Cortex of kidney (tissue), 1 donor: Measurements from ENCODE around the gene SUPT3H.

Experiments used
- DNase-seq: peaks from one replicate; lab custom pipeline; 2025; lab: John Stamatoyannopoulos, UW

SUPT3H gene

DNA sequence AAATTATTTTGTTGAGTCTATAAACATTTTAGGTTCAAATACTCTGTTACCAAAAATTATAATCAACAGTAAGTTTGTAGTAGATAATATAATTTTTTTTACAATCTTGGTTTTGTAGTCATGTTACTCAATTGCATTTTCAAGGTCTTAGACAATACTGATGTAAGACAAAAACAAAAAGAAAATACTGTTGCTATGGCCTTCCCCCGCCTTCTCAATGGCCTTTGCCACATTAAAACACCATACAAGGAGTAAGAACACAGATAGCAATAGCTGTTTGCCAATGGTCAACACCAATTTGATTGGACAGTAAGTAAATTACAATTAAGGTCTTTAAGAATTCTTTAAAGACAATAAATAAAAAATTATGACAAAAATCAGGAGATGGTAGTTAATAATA lies 540.0 kb downstream of the SUPT3H start:
- no peak for DNase-seq

DNA sequence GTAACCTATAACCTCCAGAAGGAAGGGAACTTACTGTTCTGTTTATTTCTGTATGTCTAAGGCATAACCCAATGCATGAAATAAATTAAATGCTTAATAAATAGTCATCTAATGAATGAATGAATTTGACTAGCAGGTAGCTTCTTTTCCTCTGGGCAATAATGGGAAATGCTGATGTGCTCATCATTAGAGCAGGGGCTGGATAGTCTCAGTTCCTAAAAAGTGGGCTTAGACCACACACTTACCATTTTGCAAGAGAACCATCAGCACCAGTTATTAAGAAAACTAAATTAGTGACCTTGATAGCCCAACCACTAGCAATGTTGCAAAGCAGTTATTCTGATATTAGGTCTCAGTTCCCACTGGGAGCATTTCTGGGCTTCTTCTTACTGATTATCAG lies 540.5 kb downstream of the SUPT3H start:
- no peak for DNase-seq

DNA sequence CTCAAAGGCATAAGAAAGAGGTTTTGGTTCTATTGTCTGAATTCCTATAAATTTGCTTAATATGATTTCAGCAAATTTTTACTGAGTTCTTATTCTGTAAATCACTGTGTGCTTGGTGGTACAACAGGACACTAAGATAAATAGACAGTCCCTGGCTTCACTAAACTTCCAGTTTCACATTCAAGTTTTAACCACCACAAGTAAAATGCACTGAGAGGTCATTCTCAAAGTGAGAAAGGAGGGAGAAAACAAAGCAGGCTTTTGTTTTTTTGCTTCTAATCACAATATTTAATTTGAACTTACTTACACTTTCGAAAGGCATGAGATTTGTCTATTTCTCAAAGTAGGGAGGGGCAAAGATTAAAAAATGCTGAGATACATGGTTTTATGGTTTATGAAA lies 544.5 kb downstream of the SUPT3H start:
- no peak for DNase-seq

DNA sequence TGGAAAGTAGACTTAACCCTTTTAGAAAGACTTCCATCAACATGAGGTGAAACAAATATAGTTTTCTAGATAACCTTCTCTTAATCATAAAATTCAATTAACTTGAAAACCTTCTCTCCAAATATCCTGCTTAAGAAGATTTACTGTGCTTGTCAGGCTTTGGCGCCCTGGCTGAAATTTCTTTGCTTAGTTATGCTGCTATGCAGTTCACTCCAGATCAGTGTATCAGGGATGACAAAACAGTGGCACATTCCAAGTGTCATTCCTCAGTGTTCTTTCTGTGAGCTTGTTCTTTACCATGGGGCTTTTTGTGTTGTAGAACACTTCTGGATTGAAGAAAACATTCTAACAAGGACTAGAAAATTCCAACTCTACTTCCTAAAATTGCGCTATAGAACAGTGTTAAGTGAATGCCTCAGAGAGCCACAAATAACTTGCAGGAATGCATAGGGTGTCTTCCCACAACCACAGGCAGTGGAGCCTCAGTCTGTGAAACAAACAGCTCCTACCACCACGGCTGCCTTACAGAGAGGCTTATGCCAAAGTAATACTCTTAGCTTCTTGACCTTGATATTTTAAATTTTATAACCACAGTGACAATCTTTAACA lies 546.6 kb downstream of the SUPT3H start:
- DNase-seq, result no peak

DNA sequence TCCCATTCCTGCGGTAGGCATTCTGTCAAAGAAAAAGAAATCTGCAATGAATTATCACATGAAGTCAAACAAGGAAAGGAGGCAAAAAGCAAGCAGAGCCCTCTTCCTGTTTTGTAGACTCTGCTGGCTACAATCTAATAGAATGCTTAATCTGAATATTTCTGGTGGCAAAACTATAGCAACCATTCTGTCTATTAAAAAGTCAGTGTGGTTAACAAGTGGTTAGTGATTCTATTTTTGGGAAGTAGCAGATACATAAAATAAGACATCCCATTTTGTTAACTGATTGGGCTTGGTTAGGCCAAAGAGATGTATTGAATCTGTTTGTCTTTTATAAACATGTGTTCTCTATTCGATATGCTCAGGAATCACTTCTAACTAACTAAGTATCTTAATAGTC lies 547.9 kb downstream of the SUPT3H start:
- no peak for DNase-seq

DNA sequence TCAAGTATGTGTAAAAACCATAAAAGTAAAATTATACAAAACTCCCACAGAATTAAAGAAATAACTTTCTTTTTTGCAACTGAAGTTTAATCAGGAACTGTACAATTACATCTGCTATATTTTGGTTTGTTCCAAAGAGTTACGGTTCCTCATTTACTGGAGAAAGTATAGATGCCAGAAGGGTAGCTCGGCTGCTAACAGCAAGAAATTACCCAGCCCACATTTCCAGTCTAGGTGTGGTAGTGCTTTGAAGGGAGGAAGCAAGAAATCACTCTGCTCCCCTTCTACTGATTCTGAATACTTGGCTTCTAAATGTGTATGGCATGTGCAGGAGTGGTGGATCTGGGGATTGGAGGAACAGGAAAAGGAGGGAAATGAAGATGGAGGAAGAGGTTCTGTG lies 549.0 kb downstream of the SUPT3H start:
- no peak for DNase-seq

DNA sequence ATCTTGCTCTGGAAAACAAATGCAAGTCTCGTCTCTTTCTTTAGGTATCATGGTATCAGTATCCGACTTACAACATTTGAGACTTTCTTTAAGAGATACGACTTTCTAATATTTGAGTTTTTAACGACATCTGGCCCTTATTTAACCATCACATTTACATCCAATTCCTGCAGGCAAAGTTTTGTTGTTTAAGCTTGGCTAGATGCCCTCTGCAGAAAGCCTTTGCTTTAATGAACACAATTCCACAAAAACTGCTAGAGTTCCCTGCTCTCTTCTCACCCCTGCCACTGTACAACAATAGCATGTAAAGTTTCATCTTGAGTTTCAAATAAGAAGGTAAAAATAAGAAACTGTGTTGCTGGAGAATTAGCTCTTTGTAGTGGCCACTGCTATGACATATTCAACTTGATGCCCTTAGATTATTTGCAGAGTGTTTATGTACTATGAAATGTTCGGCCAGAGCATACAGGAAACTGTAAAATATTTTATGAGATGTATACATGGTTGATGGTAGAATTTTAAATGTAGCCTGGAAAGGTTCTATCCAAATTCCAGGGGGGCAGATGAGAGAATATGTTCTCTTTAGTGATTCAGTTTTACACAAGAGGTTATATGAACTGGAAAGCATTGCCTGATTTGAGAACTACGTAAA lies 551.6 kb downstream of the SUPT3H start:
- DNase-seq, result no peak

DNA sequence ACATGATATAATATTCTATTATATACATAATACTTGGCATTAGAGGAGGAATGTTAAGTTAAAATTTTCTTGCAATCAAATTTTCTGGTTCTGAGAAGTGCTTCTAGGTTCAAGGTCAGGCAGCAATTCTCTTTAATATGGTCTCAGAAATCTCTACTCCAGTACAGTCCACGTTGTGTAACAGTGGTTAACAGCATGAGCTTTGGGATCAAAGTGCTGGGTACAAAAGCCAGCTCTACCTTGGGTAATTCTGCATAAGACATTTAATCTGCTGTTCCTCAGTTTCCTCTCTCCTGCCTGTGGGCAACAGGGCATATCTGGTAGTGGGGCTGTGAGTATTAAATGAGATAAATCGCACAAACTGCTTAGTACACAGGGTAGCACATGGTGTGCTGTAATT lies 552.5 kb downstream of the SUPT3H start:
- DNase-seq, result no peak

DNA sequence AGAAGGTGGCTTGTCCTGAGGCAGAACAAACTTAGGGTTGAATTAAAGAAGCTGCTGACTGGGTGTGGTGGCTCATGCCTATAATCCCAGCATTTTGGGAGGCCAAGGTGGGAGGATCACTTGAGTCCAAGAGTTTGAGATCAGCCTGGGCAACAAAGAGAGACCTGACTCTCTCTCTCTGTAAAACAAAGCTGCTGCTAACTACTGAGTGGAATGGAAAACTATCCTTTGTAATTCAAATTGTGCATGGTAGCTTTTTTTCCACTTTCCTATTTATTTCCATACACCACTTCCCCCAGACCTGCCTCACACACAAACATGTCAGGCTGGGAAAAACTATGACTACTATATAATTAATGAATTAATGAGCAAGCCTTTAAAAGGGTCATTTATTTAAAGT lies 553.2 kb downstream of the SUPT3H start:
- DNase-seq, result no peak

DNA sequence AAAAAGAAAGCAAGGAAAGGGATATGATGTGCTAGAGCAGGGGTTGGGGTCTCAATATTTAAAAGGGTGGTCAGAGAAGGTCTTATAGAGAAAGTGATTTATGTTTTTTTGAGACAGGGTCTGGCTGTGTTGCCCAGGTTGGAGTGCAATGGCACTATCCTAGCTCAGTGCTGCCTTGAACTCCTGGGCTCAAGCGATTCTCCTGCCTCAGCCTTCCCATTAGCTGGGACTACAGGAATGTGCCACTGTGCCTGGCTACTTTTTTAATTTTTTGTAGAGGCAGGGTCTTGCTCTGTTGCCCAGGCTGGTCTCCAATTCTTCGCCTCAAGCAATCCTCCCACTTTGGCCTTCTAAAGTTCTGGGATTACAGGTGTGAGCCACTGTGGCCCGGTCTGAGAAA lies 557.0 kb downstream of the SUPT3H start:
- DNase-seq, result no peak

DNA sequence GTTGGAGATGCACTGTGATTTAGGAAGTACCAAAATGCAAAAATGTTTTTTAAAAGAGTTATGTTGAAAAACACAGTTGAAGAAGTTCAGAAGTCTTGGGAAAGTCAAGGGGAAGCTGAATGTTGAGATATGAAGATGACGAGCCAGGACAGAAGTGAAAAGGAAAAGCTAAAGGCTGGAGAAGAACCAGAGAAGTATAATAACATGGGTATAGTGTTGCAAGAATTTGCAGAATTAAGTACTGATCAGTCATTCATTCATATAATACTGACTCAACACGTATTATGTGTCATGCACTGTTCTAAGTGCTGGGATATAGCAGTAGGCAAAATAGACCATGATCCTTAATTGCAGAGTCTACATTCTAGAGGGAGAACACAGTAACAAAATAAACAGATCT lies 557.4 kb downstream of the SUPT3H start:
- no peak for DNase-seq

DNA sequence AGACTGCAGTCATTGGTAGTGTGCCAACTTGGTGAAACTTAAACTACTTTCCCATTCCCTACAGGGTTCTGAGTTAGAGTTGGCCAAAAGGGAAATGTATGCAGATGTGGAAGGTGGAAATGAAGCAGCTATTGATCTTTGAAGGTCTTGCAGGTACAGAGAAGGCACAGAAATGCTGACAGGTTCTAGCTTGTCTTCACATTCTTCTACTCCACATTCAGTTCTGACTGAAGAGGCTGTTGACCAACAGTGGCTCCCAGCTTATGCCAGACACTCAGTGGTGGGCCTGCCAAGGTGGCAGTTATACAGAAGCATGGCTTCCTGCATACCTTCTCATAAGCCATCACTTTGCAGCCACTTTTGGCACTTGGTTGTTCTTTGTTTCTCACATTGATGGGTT lies 566.3 kb downstream of the SUPT3H start:
- no peak for DNase-seq

DNA sequence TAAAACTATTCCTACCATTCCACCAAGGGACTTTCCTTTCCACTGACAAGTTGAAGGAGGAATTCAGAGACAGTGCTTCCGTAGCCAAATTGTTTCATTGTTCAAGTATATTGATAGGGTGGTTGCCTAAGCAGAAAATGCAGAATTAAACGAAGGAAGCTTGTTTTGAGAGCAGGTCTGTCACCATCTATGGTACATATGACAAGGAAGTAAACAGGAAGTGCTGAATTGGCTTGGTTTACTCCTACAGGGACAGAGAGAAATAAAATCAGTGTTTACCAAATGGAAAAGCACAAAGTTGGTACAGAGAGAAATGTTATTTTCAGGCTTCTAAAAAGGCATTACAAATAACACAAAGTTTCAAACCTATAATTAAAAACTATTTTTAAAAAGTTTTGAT lies 568.5 kb downstream of the SUPT3H start:
- no peak for DNase-seq

DNA sequence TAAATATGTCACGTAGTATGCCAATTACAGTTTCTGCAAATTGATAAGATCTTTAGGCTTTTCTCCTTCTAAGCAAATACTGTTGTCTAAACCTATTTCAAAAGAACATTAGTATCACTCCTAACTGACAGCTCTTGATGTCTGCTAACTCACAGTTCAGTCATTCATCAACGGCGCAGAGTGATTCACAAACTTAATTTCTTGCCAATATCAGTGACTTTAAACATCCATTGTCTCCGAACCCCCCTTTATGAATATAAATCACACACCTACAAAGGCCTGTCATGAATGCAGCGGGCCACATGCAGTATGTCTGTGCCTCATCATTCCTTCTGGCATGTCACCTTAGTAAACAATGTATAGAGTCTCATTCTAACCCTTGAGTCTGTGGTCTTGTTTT lies 569.6 kb downstream of the SUPT3H start:
- no peak for DNase-seq

DNA sequence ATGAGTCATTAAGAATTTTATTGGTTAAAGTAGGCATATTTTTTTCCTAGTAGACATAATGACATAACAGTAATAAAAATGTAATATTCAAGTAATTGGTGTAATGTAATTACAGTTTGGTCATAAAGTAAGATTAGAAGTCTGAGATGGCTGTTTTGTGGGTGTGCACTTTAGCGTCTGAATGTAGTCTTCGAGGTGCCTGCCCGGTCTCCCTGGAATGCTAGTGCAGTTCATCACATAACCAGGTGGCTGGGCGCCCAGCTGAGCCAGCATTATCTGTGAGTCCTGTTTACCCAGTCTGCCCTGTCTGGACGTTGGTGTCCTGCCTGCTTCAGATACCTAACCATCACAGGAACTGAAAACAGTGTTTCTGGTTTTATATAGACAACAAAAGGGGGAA lies 571.1 kb downstream of the SUPT3H start:
- DNase-seq, result no peak

DNA sequence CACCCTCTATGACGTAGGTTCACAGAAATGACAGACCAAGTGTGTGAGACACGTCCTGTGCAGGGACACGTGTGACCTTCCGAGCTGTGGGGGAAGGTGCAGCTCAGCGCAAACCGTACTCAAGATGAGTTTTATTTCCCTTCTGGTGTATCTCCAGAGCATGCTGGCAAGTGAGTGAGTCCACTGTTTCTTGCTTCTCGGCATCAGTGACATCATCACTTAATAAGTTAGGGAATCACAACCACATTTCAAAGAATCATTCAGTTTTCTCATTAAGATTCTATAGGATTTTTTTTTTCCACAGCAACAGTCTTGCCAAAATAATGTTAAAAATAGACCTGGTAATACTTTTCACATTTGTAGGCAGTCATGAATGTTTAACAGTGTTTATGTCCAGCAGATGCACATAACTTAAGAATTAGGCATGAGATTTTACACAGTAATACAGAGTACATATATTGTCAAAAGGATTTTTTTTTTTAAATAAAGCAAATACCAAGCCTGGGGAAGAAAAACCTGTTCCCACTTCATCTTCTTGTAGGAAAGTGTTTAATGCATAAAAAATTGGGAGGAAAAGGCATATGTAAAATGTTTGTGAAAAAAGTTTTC lies 572.4 kb downstream of the SUPT3H start:
- no peak for DNase-seq

DNA sequence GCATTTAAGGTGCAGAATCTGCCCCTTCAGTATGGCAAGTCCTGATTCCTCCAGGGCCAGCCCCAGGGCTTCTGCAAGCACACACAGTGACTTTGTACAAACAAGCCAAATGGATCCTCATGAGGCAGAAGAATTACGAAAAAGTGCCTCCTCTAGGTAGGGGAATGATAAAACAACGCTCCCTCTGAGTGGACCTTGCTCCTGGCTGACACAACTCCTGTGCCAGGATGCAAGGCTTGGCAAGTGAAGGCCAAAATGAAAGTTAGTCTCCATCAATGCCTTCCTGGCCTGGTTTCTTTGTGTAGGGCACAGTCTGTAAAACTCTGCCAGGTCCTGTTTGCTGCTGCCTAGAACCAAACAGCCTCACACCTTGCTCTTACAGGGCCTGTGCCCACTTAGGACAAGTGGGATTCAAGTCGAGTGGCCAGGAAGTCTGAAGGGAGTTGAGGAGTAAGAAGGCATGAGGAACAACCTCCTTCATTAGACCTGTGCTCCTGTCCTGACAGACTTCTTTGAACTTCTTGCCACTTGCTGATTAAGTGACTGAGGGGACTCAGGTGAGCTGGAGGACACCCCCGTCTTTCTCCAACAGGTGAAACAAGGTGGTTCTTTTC lies 573.1 kb downstream of the SUPT3H start:
- no peak for DNase-seq

DNA sequence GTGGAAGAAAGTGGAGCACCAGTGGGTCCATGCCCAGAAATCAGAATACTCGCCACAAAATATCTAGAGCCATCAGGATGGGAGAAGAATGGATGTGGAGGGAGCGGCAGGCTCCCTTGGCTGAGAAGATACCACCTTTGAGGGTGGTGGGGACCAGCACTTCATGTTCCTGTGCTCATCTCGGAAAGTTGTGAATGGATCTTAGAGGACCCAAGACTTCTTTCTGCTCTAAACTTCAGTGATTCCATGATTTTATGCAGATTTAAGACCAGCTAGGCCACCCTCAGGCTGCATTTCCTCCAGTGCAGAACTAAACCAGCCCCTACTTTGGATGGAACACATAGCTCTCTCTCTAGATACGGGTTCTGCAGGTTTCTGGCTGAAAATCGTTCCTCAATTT lies 573.7 kb downstream of the SUPT3H start:
- no peak for DNase-seq

DNA sequence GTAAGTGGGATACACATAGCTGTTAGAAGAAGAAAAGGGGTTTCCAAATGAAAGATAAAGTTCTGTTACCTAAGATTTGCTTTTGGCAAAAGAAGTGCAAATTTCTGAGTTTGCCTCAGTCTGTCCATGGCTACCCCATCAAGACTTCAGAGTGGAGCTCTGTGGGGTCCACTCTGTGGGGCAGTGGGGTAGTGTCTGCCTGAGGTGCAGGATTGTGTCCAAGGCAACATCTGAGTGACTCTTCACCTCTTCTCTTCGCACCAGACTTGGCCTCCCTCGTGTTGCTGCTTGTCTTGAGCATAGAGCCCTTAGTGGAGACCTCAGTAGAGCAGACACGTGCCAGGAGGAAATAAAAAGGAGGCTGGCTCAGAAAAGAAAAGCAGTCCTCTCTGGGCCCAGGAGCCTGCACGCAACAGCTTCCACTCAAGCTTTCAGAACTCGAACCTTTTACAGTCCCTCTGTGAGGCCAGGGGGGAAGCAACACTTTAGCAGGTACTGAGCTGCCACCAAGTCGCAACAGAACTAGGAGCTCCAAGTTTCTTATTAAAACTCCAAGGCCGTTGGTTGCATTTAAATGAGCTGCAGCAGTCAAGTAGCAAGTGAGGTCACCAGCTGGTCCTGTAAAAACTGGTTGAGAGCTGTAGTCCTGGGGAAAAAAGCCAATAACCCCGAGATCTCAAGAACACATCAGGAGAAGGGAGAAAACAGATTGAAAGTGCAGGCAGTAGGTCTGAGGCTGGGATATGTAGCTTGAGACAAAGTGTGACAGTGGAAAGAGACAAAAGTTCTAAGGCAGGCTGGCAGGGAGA lies 576.7 kb downstream of the SUPT3H start:
- no peak for DNase-seq

DNA sequence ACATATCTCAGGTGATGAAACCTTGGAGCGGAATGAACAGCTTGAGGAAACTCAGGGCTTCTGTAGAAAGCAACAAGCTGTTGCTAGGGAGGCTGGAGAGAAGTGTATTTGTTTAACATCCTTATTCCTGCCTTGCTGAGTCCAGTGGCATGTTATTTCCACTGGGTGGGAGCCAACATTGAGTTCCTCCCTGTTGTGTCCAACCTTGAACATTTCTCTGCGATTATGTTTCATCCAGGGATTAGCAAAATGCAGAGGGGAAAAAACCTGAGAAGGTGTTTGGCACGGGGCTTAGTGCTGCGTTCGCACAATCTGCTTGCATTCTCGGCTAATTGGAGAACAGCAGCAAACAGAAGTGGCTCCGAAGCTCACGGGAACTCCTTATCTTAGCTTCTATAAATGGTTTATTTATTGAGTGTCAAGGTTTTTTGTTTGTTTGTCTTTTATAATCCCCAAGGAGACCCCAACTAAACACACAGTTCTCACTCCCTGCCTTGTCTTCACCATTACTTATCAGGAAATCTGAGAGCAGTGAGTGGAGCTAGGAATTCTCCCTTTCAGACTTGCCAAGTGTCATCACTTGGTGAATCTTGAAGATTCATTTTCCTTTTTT lies 577.5 kb downstream of the SUPT3H start:
- DNase-seq, result no peak

DNA sequence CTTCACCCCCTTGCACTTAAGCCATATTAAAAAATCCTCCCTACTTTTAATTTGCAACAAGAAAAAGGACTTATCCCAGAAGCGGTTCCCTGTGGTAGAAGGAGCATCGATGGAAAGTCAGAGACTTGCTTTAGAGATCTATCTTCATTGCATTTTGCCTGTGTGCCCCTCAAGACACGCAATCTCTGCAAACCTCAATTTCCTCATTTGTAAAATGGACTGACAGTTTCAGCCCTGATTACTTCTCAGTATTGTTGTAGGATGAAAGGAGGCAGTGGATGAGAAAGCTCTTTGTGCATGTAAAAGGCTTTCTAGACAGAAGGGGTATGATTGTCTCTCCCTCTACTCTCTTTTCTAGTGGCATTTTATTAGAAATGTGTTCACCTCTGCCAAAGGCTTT lies 580.0 kb downstream of the SUPT3H start:
- no peak for DNase-seq

DNA sequence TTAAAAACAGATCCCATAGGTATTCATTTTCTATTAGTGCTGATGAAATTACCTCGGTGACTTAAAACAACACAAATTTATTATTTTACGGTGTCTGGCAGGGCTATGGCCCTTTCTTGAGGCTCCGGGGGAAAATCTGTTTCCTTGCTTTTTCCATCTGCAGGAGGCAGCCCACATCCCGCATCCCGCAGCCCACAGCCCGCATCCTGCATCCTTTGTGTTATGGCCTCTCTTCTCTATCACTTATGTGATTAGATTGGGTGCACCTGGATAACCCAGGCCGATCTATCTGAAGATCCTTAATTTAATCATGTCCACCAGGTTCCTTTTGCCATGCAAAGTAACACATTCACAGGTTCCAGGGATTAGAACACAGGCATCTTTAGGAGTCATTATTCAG lies 582.4 kb downstream of the SUPT3H start:
- no peak for DNase-seq
